Osteocyte (in vitro differentiated cells): ENCODE measurements around the gene NECTIN1. TPM values are rescaled to one million over a fixed set of nuclear protein-coding genes. Genes with fewer than 3 reads are reported as not detected.

Source experiments
- DNase-seq: peaks from one replicate; pipeline ENCODE4 v3.0.0; 2021; ENCODE audit warnings: mixed read lengths; ENCODE audit not compliant: unreplicated experiment; ENCODE audit errors: extremely low spot score
- H3K27ac Mint-ChIP-seq: one replicate; pipeline ENCODE4 v1.8.0; 2021; ENCODE audit warnings: mild to moderate bottlenecking, mixed read lengths; ENCODE audit not compliant: unreplicated experiment
- H3K27me3 Mint-ChIP-seq: one replicate; pipeline ENCODE4 v1.8.0; 2021; ENCODE audit warnings: mixed read lengths; ENCODE audit not compliant: unreplicated experiment
- H3K36me3 Mint-ChIP-seq: one replicate; pipeline ENCODE4 v1.8.0; 2021; ENCODE audit warnings: mixed read lengths; ENCODE audit not compliant: unreplicated experiment
- H3K4me1 Mint-ChIP-seq: one replicate; pipeline ENCODE4 v1.8.0; 2021; ENCODE audit warnings: mixed read lengths; ENCODE audit not compliant: unreplicated experiment
- H3K4me3 Mint-ChIP-seq: one replicate; pipeline ENCODE4 v1.8.0; 2021; ENCODE audit warnings: mild to moderate bottlenecking, moderate library complexity, mixed read lengths; ENCODE audit not compliant: unreplicated experiment
- H3K9me3 Mint-ChIP-seq: one replicate; pipeline ENCODE4 v1.8.0; 2021; ENCODE audit warnings: mixed read lengths; ENCODE audit not compliant: unreplicated experiment
- total RNA-seq: library from RNA; stranded (reverse); gene quantifications from 2 replicates; pipeline ENCODE4 v1.2.1, GENCODE V29; 2021
- TF ChIP-seq, protein P1 (sequence below): fragments of 200-600 bp; sonication (generic); IDR thresholded peaks from 2 replicates; pipeline ENCODE4 v1.5.0; 2021; ENCODE audit warnings: antibody characterized with exemption, mild to moderate bottlenecking, moderate library complexity

The NECTIN1 gene
- total RNA-seq, 1 donor from 2014 or later = 7.2 TPM

DNA sequence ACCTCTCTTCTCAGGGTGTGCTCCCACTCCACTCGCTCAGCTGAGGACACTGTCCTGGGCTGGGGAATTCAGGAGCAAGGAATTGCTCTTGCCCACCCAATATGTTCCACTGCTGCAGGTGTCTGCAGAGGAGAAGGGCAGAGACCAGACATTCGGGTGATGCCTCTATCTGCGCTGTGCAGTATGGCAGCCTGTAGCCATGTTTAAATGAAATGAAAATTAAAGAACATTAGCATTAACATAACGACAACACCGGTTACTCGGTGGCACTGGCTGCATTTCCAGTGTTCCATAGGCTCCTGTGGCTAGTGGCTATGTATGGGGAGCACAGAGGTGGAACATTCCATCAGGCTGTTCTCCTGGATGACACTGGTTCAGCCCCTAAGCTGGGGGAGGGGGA lies 104.4 kb downstream of the NECTIN1 start:
- no peak for DNase-seq
- no peaks in the 10 kb centered on the region for H3K9me3 Mint-ChIP-seq
- TF ChIP-seq, protein P1, sequence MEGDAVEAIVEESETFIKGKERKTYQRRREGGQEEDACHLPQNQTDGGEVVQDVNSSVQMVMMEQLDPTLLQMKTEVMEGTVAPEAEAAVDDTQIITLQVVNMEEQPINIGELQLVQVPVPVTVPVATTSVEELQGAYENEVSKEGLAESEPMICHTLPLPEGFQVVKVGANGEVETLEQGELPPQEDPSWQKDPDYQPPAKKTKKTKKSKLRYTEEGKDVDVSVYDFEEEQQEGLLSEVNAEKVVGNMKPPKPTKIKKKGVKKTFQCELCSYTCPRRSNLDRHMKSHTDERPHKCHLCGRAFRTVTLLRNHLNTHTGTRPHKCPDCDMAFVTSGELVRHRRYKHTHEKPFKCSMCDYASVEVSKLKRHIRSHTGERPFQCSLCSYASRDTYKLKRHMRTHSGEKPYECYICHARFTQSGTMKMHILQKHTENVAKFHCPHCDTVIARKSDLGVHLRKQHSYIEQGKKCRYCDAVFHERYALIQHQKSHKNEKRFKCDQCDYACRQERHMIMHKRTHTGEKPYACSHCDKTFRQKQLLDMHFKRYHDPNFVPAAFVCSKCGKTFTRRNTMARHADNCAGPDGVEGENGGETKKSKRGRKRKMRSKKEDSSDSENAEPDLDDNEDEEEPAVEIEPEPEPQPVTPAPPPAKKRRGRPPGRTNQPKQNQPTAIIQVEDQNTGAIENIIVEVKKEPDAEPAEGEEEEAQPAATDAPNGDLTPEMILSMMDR = no peak
- peaks cover 9% of the 10 kb centered on the region for H3K4me1 Mint-ChIP-seq
- H3K27ac Mint-ChIP-seq = no peak overlapping the region
- H3K27me3 Mint-ChIP-seq = peaks cover 12% of the 10 kb centered on the region
- no peaks in the 10 kb centered on the region for H3K36me3 Mint-ChIP-seq
- H3K4me3 Mint-ChIP-seq = no peak overlapping the region

DNA sequence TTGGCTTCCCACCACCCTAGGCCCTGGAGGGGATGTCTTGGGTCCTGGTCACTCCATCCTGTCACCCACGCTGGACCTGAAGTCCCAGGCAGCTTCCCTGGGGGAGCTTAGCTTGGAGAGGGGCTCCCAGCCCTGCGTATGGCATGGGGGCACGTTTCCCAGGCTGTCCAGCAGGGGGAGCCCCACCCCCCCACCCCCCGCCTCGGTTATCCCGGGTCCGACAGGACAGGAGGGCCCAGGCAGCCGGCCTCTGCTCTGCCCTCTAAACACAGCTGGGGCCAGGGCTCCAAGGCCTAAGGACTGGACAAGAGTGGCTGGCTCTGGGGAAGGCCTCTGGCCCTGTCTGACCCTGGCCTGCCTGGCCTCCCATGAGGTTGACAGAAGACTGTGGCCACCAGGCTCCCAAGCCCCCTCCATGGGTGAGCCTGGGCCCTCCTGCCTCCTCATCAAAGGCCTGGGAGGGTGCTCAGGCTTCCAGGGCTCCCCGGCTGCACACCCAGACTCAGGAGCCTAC lies 104.8 kb downstream of the NECTIN1 start:
- H3K36me3 Mint-ChIP-seq = no peaks in the 10 kb centered on the region
- H3K27ac Mint-ChIP-seq = no peak overlapping the region
- peaks cover 9% of the 10 kb centered on the region for H3K27me3 Mint-ChIP-seq
- no peaks in the 10 kb centered on the region for H3K9me3 Mint-ChIP-seq
- no peak overlapping the region for H3K4me3 Mint-ChIP-seq
- DNase-seq = no peak
- H3K4me1 Mint-ChIP-seq = peaks cover 9% of the 10 kb centered on the region
- TF ChIP-seq, protein P1 = peak; percentile 68

DNA sequence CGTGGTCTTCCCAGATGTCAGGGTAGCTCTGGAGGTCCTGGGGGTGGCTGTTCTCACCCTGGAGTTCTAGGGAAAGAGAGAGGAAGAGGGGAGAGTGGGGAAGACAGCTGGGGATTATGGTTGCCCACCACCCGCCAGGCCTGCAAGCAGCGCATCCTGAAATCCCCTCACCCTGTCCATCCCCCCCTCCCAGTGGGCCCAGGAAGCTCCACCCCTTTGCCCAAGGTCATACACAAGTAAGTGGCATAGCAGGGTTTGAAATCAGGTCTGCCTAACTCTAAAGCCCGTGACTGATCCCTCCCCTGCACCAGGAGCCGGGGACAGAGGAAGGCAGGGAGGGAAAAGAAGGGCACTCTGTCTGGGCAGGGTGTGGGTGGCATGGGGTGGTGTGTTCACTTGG lies 105.3 kb downstream of the NECTIN1 start:
- no peak for DNase-seq
- Mint-ChIP-seq H3K4me3 (no peak overlapping the region), H3K9me3 (no peaks in the 10 kb centered on the region), H3K36me3 (no peaks in the 10 kb centered on the region), H3K27me3 (peaks cover 9% of the 10 kb centered on the region), H3K27ac (no peak overlapping the region), H3K4me1 (peaks cover 9% of the 10 kb centered on the region)
- TF ChIP-seq, protein P1 = no peak

DNA sequence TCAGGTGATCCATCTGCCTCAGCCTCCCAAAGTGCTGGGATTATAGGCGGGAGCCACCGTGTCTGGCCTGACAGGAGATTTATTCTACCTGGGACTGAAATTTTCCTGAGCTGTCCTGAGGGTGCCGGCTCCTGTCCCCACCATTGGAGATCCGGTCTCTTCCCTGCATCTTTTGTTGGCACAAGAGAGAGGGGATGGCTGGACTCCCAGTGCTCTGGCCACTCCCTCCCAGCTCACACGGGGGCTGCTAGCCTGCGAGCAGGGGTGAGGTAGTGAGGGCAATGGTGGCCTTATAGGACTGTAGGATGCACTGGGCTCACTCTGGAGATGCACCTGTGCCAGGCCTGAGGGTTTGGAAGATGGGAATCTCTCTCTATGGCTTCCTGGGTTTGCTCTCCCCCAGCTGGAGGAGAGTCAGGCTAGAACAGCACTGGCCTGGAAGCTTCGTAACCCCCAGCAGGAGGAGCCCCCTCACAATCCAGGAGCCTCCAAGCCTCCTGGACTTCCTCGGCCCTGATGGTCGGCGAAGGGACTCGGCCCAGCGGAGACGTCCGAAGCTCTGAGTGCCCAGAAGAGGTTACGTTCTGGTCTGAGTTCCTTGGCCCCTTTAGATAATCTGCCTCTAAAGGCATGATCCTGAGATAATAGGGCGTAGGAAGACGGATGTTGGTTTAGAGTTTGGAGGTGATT lies 106.4 kb downstream of the NECTIN1 start:
- TF ChIP-seq, protein P1 = no peak

DNA sequence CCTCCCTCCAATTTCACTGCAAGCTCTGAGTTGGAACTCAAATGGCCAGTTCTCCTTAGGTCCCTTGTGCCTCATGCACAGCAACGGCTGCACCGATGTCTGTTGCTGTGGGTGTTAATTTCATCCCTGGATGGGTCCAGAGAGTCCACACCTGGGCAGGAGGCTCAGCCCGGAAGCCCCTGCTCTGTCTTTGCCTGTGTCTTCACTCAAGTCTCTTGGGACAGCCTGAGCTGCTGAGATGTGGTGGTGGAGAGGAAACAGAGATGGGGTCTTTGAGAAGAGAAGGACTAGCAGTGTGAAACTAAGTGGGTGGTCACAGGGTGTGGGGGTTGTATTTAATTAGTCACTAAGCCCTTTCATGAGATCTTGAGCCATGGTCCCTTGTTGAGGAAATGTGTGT lies 109.3 kb downstream of the NECTIN1 start:
- peaks cover 5% of the 10 kb centered on the region for H3K27me3 Mint-ChIP-seq
- peaks cover 16% of the 10 kb centered on the region for H3K4me1 Mint-ChIP-seq
- no peaks in the 10 kb centered on the region for H3K36me3 Mint-ChIP-seq
- no peak overlapping the region for H3K27ac Mint-ChIP-seq
- no peak overlapping the region for H3K4me3 Mint-ChIP-seq
- TF ChIP-seq, protein P1 = no peak
- no peaks in the 10 kb centered on the region for H3K9me3 Mint-ChIP-seq
- no peak for DNase-seq

More for the DNA sequence above, 106.4 kb downstream of the NECTIN1 start:
- Mint-ChIP-seq H3K4me3 (no peak overlapping the region), H3K4me1 (peaks cover 9% of the 10 kb centered on the region), H3K9me3 (no peaks in the 10 kb centered on the region), H3K36me3 (no peaks in the 10 kb centered on the region), H3K27me3 (peaks cover 9% of the 10 kb centered on the region), H3K27ac (no peak overlapping the region)
- no peak for DNase-seq
